Measurements from ENCODE around the gene CDH4.

Gene CDH4

GRCh38 chr20:61828891-61829290 lies 576.8 kb downstream of the CDH4 start:
- TF ChIP-seq CTCF (IDR thresholded peaks at IDR 0.05) (no peak), ZFX (IDR thresholded peaks at IDR 0.05; ENCODE audit: borderline replicate concordance) (no peak)
- H3K27ac ChIP-seq = no peak overlapping the region

- TF ChIP-seq ZFX (IDR thresholded peaks at IDR 0.05; ENCODE audit: borderline replicate concordance) = no peak
- no peak for TF ChIP-seq CTCF (IDR thresholded peaks at IDR 0.05)
- H3K27ac ChIP-seq = no peak overlapping the region
These were observed 577.5 kb downstream of the CDH4 start for GRCh38 chr20:61829526-61829925.

GRCh38 chr20:61830241-61830930 lies 578.3 kb downstream of the CDH4 start:
- no peak overlapping the region for H3K27ac ChIP-seq
- TF ChIP-seq ZFX (IDR thresholded peaks at IDR 0.05; ENCODE audit: borderline replicate concordance) (no peak), CTCF (IDR thresholded peaks at IDR 0.05) (no peak)

- no peak overlapping the region for H3K27ac ChIP-seq
- TF ChIP-seq ZFX (IDR thresholded peaks at IDR 0.05; ENCODE audit: borderline replicate concordance) = no peak
- no peak for TF ChIP-seq CTCF (IDR thresholded peaks at IDR 0.05)
These were observed 578.9 kb downstream of the CDH4 start for GRCh38 chr20:61830991-61831390.

GRCh38 chr20:61832181-61832580 lies 580.1 kb downstream of the CDH4 start:
- no peak overlapping the region for H3K27ac ChIP-seq
- TF ChIP-seq ZFX (IDR thresholded peaks at IDR 0.05; ENCODE audit: borderline replicate concordance) (no peak), CTCF (IDR thresholded peaks at IDR 0.05) (no peak)

- H3K27ac ChIP-seq = no peak overlapping the region
- TF ChIP-seq ZFX (IDR thresholded peaks at IDR 0.05; ENCODE audit: borderline replicate concordance) (no peak), CTCF (IDR thresholded peaks at IDR 0.05) (no peak)
These were observed 581.9 kb downstream of the CDH4 start for GRCh38 chr20:61833807-61834610.

- H3K27ac ChIP-seq = no peak overlapping the region
- TF ChIP-seq ZFX (IDR thresholded peaks at IDR 0.05; ENCODE audit: borderline replicate concordance) = no peak
- no peak for TF ChIP-seq CTCF (IDR thresholded peaks at IDR 0.05)
These were observed 583.2 kb downstream of the CDH4 start for GRCh38 chr20:61835301-61835700.
